HepG2 (cell line): ENCODE measurements around the gene SYNGR1. TPM values are rescaled to one million over a fixed set of nuclear protein-coding genes. Genes with fewer than 3 reads are reported as not detected.

Experiments
- ATAC-seq: fragments of 200-7000 bp; cut with Tn5 transposase; 3 replicates; pipeline ENCODE4 v1.9.1; 2020; ENCODE audit warnings: mild to moderate bottlenecking, moderate library complexity
- BruUV-seq: library from RNA; stranded (reverse); fragments of 400-500 nt; replicated peaks from 2 replicates; lab custom pipeline; 2021; lab: Mats Ljungman, UMichigan
- CTCF ChIA-PET: fragments of 300-600 bp; formaldehyde crosslinking; extraction: SDS; loops from one replicate; lab custom pipeline; 2021; ENCODE audit warnings: low total read pairs, inconsistent platforms, low intra/inter-chr PET ratio; lab: Yijun Ruan, JAX
- POLR2A ChIA-PET: fragments of 350-600 bp; sonication (Branson Sonifier 250); formaldehyde crosslinking; loops from one replicate; lab custom pipeline; 2020; ENCODE audit warnings: antibody characterized with exemption, inconsistent platforms; lab: Yijun Ruan, JAX
- DNase-seq: peaks from one replicate; pipeline ENCODE4 v3.0.0-alpha.2; 2015; ENCODE audit warnings: low spot score
- FAIRE-seq: peaks from 3 replicates; lab custom pipeline; 2011; peaks lifted over from hg19 to GRCh38; lab: Jason Lieb, UNC
- H2AFZ ChIP-seq: one replicate; pipeline ENCODE4 v1.6.1; 2011; ENCODE audit warnings: low read length, inconsistent platforms
- H3K27ac ChIP-seq: fragments of 300-600 bp; 3 replicates; pipeline ENCODE4 v1.8.0; 2011; ENCODE audit warnings: mixed run types, mild to moderate bottlenecking, mixed read lengths, low read length, inconsistent platforms; ENCODE audit not compliant: insufficient read depth; ENCODE audit errors: extremely low read length
- H3K27me3 ChIP-seq, 2 experiments: fragments of 200-600 bp in 1 of 2; 2 replicates in 1 of 2; 3 replicates in 1 of 2; pipeline versions ENCODE4 v1.6.0 to v1.8.0; 2011; ENCODE audit warnings: low read length in 2 of 2, mild to moderate bottlenecking in 2 of 2, moderate library complexity in 2 of 2, inconsistent platforms in 1 of 2; ENCODE audit not compliant: insufficient read depth in 2 of 2, control insufficient read depth in 1 of 2
- H3K36me3 ChIP-seq, 2 experiments: fragments of 200-600 bp in 1 of 2; replicated peaks in 1 of 2; 2 replicates in 1 of 2; 3 replicates in 1 of 2; pipeline versions ENCODE4 v1.5.1 to v1.8.0; 2011; ENCODE audit warnings: low read length in 2 of 2, inconsistent platforms in 1 of 2; ENCODE audit not compliant: insufficient read depth in 2 of 2, control insufficient read depth in 1 of 2
- H3K4me1 ChIP-seq: 2 replicates; pipeline ENCODE4 v1.5.1; 2012; ENCODE audit warnings: low read length, inconsistent platforms; ENCODE audit not compliant: insufficient read depth
- H3K4me2 ChIP-seq: 2 replicates; pipeline ENCODE4 v1.6.0; 2011; ENCODE audit warnings: low read depth, low read length, inconsistent platforms
- H3K4me3 ChIP-seq, 3 experiments: fragments of 200-600 bp in 1 of 3; sonication (generic), shearing (Covaris generic) in 1 of 3; replicated peaks in 1 of 3; 2 replicates each; pipeline ENCODE4 v1.5.1; 2011 to 2016; ENCODE audit warnings: low read length in 3 of 3, inconsistent platforms in 2 of 3, low read depth in 2 of 3, mild to moderate bottlenecking in 2 of 3, control low read depth in 1 of 3, mixed read lengths in 1 of 3; ENCODE audit not compliant: insufficient read depth in 1 of 3
- H3K79me2 ChIP-seq: one replicate; pipeline ENCODE4 v1.6.1; 2011; ENCODE audit warnings: low read length, inconsistent platforms; ENCODE audit not compliant: insufficient read depth
- H3K9ac ChIP-seq: 2 replicates; pipeline ENCODE4 v1.6.0; 2011; ENCODE audit warnings: mild to moderate bottlenecking, low read depth, low read length, inconsistent platforms; ENCODE audit not compliant: insufficient read depth
- H3K9me3 ChIP-seq: 2 replicates; pipeline ENCODE4 v1.5.1; 2012; ENCODE audit warnings: mild to moderate bottlenecking, low read length
- H4K20me1 ChIP-seq: 2 replicates; pipeline ENCODE4 v1.6.0; 2011; ENCODE audit warnings: inconsistent platforms, mild to moderate bottlenecking, low read length, moderate library complexity; ENCODE audit not compliant: insufficient read depth
- AHR ChIP-seq: IDR thresholded peaks from 2 replicates; pipeline ENCODE4 v1.6.1; 2018; ENCODE audit warnings: missing genetic modification reagents, missing compliant biosample characterization
- ARNT ChIP-seq: fragments of 450-650 bp; IDR thresholded peaks from 2 replicates; pipeline ENCODE4 v1.6.1; 2017
- HIVEP1 ChIP-seq: sonication (generic); formaldehyde crosslinking; IDR thresholded peaks from 2 replicates; pipeline ENCODE4 v1.4.0; 2020; ENCODE audit warnings: mild to moderate bottlenecking, missing genetic modification reagents
- HNRNPLL ChIP-seq: fragments of 200-400 bp; formaldehyde crosslinking; IDR thresholded peaks from 2 replicates; pipeline ENCODE4 v1.6.1; 2017; ENCODE audit warnings: mild to moderate bottlenecking, low read depth, low read length; ENCODE audit not compliant: poor library complexity, severe bottlenecking
- KAT7 ChIP-seq: IDR thresholded peaks from 2 replicates; pipeline ENCODE4 v1.6.1; 2018; ENCODE audit warnings: borderline replicate concordance, missing compliant biosample characterization
- LCORL ChIP-seq, 2 experiments: fragments of 450-650 bp in 1 of 2; sonication (generic) in 1 of 2; formaldehyde crosslinking in 1 of 2; IDR thresholded peaks; 2 replicates each; pipeline versions ENCODE4 v1.5.0 to v1.6.1; 2017 to 2020; ENCODE audit warnings: antibody characterized with exemption in 1 of 2, missing genetic modification reagents in 1 of 2
- RBM22 ChIP-seq: fragments of 200-400 bp; formaldehyde crosslinking; optimal IDR thresholded peaks from 2 replicates; pipeline ENCODE3; 2017; ENCODE audit warnings: mild to moderate bottlenecking, low read length, moderate library complexity
- RFXANK ChIP-seq: IDR thresholded peaks from 2 replicates; pipeline ENCODE4 v1.6.1; 2016
- SAFB2 ChIP-seq: sonication (generic); formaldehyde crosslinking; IDR thresholded peaks from 2 replicates; pipeline ENCODE4 v1.5.1; 2020; ENCODE audit warnings: missing genetic modification reagents, low read depth, mild to moderate bottlenecking, borderline replicate concordance
- TEAD2 ChIP-seq: sonication (generic); formaldehyde crosslinking; IDR thresholded peaks from 2 replicates; pipeline ENCODE4 v1.9.0; 2021; ENCODE audit warnings: missing genetic modification reagents
- ZNF136 ChIP-seq: sonication (generic); formaldehyde crosslinking; IDR thresholded peaks from 2 replicates; pipeline ENCODE4 v1.8.1; 2022; ENCODE audit warnings: low read depth, mild to moderate bottlenecking, moderate library complexity, missing genetic modification reagents
- ZNF274 ChIP-seq: sonication (generic); formaldehyde crosslinking; IDR thresholded peaks from 2 replicates; pipeline ENCODE4 v1.5.1; 2020; ENCODE audit warnings: mild to moderate bottlenecking, missing genetic modification reagents
- ZNF674 ChIP-seq: sonication (generic); formaldehyde crosslinking; IDR thresholded peaks from 2 replicates; pipeline ENCODE4 v1.5.0; 2020; ENCODE audit warnings: low read depth, mild to moderate bottlenecking, missing genetic modification reagents
- ZNF703 ChIP-seq: sonication (generic); formaldehyde crosslinking; IDR thresholded peaks from 2 replicates; pipeline ENCODE4 v1.5.1; 2020; ENCODE audit warnings: missing genetic modification reagents, mild to moderate bottlenecking, moderate library complexity, borderline replicate concordance
- ZNF777 ChIP-seq: sonication (generic); formaldehyde crosslinking; IDR thresholded peaks from 2 replicates; pipeline ENCODE4 v1.4.0; 2020; ENCODE audit warnings: missing genetic modification reagents
- WGBS: methylation state at CpG from one replicate; pipeline ENCODE4 v1.1.6; 2017; ENCODE audit warnings: low lambda C conversion rate; 5-methylcytosine and 5-hydroxymethylcytosine counted together
- in situ Hi-C: cut with HindIII; loops from 2 replicates; pipeline ENCODE4 v1.10.0; 2017; ENCODE audit warnings: low pct_unique_long_range_greater_than_20kb; ENCODE audit not compliant: extremely low pct_ligation_motif_present
- intact Hi-C: fragments of 100-400 bp; cut with micrococcal nuclease; formaldehyde crosslinking; loops from one replicate; pipeline ENCODE4 v1.10.0; 2022; ENCODE audit not compliant: unreplicated experiment
- polyA plus RNA-seq, 8 experiments: library from polyadenylated mRNA; depleted of rRNA in 3 of 8; stranded (reverse) in 7 of 8; unstranded in 1 of 8; fragments of >200 nt; fragmentation: Illumina TruSeq in 4 of 8; extraction: Trizol in 4 of 8; gene quantifications; 2 replicates each; pipeline versions ENCODE4 v1.2.1 to v1.2.3, GENCODE V29; 2011 to 2016; ENCODE audit warnings: low read depth in 4 of 8, missing spikeins in 1 of 8, mixed read lengths in 1 of 8; ENCODE audit not compliant: insufficient read depth in 1 of 8
- total RNA-seq, 5 experiments: library from RNA; depleted of rRNA; stranded (reverse); fragments of >200 nt; fragmentation: Illumina TruSeq; extraction: Trizol; gene quantifications; 2 replicates each; pipeline ENCODE4 v1.2.3, GENCODE V29; 2016; ENCODE audit warnings: low read depth in 1 of 5
- TF ChIP-seq, protein P1 (sequence below): sonication (generic); formaldehyde crosslinking; IDR thresholded peaks from 2 replicates; pipeline ENCODE4 v1.5.0; 2020; ENCODE audit warnings: missing genetic modification reagents
- TF ChIP-seq, protein P2 (sequence below): sonication (generic); formaldehyde crosslinking; IDR thresholded peaks from 2 replicates; pipeline ENCODE4 v1.4.0; 2020; ENCODE audit warnings: missing genetic modification reagents
- TF ChIP-seq, protein P3 (sequence below): sonication (generic); formaldehyde crosslinking; IDR thresholded peaks from 2 replicates; pipeline ENCODE4 v1.8.0; 2023; ENCODE audit warnings: mild to moderate bottlenecking, missing genetic modification reagents

SYNGR1 gene
- total and polyA plus RNA-seq, 2 of the 13 experiments (the other 11 are each of a cell fraction or from before 2014, with no cell fraction given): 0.27 to 2.7 TPM

DNA sequence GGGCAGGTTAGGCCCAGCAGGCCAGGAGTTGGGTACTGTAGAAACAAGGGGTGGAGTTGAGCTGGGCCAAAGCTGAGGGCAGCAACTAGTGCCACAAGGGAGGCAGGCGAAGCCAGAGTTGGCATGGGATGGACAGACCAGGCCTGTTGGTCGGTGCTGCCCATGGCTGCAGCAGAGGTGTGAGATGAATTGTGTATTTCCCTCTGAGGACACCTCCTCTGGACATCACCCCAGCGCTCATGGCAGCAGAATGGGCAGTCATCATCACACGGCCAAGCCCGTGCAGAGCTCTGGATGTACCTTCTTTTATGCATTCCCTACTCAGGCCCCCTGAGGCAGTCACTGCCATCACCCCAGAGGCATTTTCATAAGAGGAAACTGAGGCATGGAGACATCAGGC is 70.1 kb downstream of the SYNGR1 start:
- peaks cover 27 to 66% of the 10 kb centered on the region in 2 experiments for H3K36me3 ChIP-seq
- no peaks in the 10 kb centered on the region for H3K79me2 ChIP-seq
- ATAC-seq (no peak), FAIRE-seq (no peak), DNase-seq (no peak)
- H3K4me1 ChIP-seq: no peaks in the 10 kb centered on the region
- no TSS peak for BruUV-seq
- POLR2A ChIA-PET: no interaction called here
- no peaks in the 10 kb centered on the region for H4K20me1 ChIP-seq
- no peak for TF ChIP-seq RBM22
- TF ChIP-seq ARNT: no peak
- TF ChIP-seq HIVEP1 (CRISPR knock-in tag): no peak
- TF ChIP-seq, protein P1, sequence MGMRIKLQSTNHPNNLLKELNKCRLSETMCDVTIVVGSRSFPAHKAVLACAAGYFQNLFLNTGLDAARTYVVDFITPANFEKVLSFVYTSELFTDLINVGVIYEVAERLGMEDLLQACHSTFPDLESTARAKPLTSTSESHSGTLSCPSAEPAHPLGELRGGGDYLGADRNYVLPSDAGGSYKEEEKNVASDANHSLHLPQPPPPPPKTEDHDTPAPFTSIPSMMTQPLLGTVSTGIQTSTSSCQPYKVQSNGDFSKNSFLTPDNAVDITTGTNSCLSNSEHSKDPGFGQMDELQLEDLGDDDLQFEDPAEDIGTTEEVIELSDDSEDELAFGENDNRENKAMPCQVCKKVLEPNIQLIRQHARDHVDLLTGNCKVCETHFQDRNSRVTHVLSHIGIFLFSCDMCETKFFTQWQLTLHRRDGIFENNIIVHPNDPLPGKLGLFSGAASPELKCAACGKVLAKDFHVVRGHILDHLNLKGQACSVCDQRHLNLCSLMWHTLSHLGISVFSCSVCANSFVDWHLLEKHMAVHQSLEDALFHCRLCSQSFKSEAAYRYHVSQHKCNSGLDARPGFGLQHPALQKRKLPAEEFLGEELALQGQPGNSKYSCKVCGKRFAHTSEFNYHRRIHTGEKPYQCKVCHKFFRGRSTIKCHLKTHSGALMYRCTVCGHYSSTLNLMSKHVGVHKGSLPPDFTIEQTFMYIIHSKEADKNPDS: no peak
- no peak for TF ChIP-seq LCORL (IDR thresholded peaks at IDR 0.05)
- TF ChIP-seq LCORL (CRISPR knock-in tag; IDR thresholded peaks at IDR 0.05): no peak
- no peak for TF ChIP-seq AHR (CRISPR knock-in tag)
- no peak for TF ChIP-seq HNRNPLL
- no peak for TF ChIP-seq ZNF674 (CRISPR knock-in tag)
- TF ChIP-seq SAFB2 (CRISPR knock-in tag): no peak
- no peak for TF ChIP-seq KAT7
- TF ChIP-seq RFXANK (CRISPR knock-in tag): no peak
- no peak for TF ChIP-seq ZNF136 (CRISPR knock-in tag)
- no peak for TF ChIP-seq ZNF274 (CRISPR knock-in tag)
- TF ChIP-seq ZNF703: no peak
- TF ChIP-seq, protein P2, sequence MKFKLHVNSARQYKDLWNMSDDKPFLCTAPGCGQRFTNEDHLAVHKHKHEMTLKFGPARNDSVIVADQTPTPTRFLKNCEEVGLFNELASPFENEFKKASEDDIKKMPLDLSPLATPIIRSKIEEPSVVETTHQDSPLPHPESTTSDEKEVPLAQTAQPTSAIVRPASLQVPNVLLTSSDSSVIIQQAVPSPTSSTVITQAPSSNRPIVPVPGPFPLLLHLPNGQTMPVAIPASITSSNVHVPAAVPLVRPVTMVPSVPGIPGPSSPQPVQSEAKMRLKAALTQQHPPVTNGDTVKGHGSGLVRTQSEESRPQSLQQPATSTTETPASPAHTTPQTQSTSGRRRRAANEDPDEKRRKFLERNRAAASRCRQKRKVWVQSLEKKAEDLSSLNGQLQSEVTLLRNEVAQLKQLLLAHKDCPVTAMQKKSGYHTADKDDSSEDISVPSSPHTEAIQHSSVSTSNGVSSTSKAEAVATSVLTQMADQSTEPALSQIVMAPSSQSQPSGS (CRISPR knock-in tag): no peak
- TF ChIP-seq, protein P3, sequence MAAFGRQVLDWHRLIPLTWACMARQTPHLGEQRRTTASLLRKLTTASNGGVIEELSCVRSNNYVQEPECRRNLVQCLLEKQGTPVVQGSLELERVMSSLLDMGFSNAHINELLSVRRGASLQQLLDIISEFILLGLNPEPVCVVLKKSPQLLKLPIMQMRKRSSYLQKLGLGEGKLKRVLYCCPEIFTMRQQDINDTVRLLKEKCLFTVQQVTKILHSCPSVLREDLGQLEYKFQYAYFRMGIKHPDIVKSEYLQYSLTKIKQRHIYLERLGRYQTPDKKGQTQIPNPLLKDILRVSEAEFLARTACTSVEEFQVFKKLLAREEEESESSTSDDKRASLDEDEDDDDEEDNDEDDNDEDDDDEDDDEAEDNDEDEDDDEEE (CRISPR knock-in tag): no peak
- no peak for TF ChIP-seq ZNF777 (CRISPR knock-in tag)
- TF ChIP-seq TEAD2 (CRISPR knock-in tag): no peak
- no peak overlapping the region for H3K27ac ChIP-seq
- in situ Hi-C loops: no loop called here
- no peak overlapping the region for H3K9ac ChIP-seq
- H3K9me3 ChIP-seq: no peaks in the 10 kb centered on the region
- CTCF ChIA-PET: no interaction called here
- no peaks in the 10 kb centered on the region for H3K27me3 ChIP-seq
- intact Hi-C loops: no loop called here
- H2AFZ ChIP-seq: no peak overlapping the region
- 81% methylated on average over 2 of the region's 5 CpGs for WGBS
- no peak overlapping the region for H3K4me3 ChIP-seq
- H3K4me2 ChIP-seq: no peak overlapping the region
